ENCODE data around the gene NR2C2. TPM values are rescaled to one million over a fixed set of nuclear protein-coding genes. Genes with fewer than 3 reads are reported as not detected.

NR2C2 gene
- total and polyA plus RNA-seq, 2 of the 13 experiments (the other 11 are each of a cell fraction or from before 2014, with no cell fraction given) = 7.8 to 11.8 TPM

DNA sequence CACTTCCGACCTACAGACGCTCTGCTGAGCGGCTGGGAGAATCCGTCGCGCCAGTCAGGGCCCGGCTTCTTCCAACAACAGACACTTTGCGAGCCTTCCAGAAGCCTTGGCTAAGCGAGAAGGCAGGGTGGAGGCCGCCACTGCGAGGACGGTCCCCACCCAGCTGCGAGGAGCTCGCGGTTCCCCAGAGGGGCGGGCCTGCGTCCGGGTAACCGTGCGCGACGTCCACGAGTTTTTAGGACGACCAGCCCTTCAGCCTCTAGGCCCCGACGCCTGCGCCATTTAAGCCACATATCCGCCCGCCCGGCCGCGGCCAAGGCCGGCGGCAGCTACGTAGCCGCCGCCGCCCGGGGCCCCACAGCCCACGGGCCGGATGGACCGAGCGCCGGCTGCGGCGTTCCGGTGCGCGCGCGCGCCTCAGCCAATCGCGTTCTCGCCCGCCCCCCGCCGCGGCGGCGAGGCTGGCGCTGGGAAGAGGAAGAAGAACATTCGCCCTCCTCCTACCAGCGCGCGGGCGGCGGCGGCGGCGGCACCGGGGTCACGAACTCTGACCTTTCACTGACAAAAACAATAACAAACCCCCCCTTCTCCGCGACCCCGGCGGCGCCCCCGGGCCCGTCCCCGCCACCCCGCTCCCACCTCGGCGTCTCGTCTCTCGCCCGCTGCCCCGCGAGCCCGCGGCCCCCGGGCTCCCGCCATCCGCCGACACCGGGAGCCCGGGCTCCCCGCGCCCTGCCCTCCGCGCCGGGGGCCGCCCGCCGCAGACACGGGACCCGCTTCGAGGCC lies at the start of gene NR2C2 (continued):
- TF ChIP-seq TAF15 (IDR thresholded peaks at IDR 0.05; ENCODE audit: low read depth, low read length, poor library complexity, severe bottlenecking) = no peak
- no peak for TF ChIP-seq MYNN (CRISPR knock-in tag; IDR thresholded peaks at IDR 0.05; ENCODE audit: low read depth)
- TF ChIP-seq, protein P1, sequence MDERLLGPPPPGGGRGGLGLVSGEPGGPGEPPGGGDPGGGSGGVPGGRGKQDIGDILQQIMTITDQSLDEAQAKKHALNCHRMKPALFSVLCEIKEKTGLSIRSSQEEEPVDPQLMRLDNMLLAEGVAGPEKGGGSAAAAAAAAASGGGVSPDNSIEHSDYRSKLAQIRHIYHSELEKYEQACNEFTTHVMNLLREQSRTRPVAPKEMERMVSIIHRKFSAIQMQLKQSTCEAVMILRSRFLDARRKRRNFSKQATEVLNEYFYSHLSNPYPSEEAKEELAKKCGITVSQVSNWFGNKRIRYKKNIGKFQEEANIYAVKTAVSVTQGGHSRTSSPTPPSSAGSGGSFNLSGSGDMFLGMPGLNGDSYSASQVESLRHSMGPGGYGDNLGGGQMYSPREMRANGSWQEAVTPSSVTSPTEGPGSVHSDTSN (CRISPR knock-in tag; IDR thresholded peaks at IDR 0.05) = no peak
- TF ChIP-seq, protein P2, sequence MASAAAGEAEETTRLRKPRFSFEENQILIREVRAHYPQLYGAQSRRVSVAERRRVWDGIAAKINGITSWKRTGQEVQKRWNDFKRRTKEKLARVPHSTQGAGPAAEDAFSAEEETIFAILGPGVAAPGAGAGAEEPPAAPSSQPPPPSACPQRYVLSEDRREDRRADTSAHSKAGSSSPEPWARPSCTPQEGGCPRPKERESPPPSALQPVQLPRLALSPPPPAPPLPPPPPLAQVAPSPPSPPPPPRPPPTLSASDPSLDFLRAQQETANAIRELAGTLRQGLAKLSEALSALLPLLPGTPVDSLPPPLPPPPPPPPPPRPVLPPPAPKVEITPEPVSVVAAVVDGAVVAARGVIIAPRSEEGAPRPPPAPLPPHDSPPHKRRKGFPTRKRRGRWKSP (CRISPR knock-in tag; IDR thresholded peaks at IDR 0.05) = 0 out of 2 replicates have a peak, but pooled peaks have one; percentile 38
- TF ChIP-seq POLR2AphosphoS5 (IDR thresholded peaks at IDR 0.05; ENCODE audit: low read depth, low read length) = peak; percentile 57; the same call in 1 of the 2 replicates
- TF ChIP-seq YY1 (IDR thresholded peaks at IDR 0.05; ENCODE audit: insufficient read depth, insufficient replicate concordance, low read depth, low read length) = peak; percentile 71
- TF ChIP-seq ZNF264 (CRISPR knock-in tag; IDR thresholded peaks at IDR 0.05) = no peak; the same call in 1 of the 2 replicates
- peak; percentile 41; the same call in 1 of the 2 replicates for TF ChIP-seq SP4 (CRISPR knock-in tag; IDR thresholded peaks at IDR 0.05)
- no peak for TF ChIP-seq ZNF44 (CRISPR knock-in tag; IDR thresholded peaks at IDR 0.05)
- no peak for TF ChIP-seq ZNF567 (CRISPR knock-in tag; IDR thresholded peaks at IDR 0.05; ENCODE audit: borderline replicate concordance)
- peak; percentile 25; the same call in 1 of the 2 replicates for TF ChIP-seq ZNF724P (CRISPR knock-in tag; IDR thresholded peaks at IDR 0.05; ENCODE audit: borderline replicate concordance)
- no peak for TF ChIP-seq MXD4 (CRISPR knock-in tag; IDR thresholded peaks at IDR 0.05)
- TF ChIP-seq ZNF160 (CRISPR knock-in tag; IDR thresholded peaks at IDR 0.05) = no peak
- no peak for TF ChIP-seq RBAK (CRISPR knock-in tag; IDR thresholded peaks at IDR 0.05)
- no peak for TF ChIP-seq ZNF7 (CRISPR knock-in tag; IDR thresholded peaks at IDR 0.05)
- peak; percentile 63 for TF ChIP-seq NR2F6 (IDR thresholded peaks at IDR 0.05)
- TF ChIP-seq NR2F6 (CRISPR knock-in tag; IDR thresholded peaks at IDR 0.05) = peak; percentile 87
- TF ChIP-seq ZNF234 (CRISPR knock-in tag; conservative IDR thresholded peaks at IDR 0.05) = no peak
- peak; percentile 12; the same call in 1 of the 2 replicates for TF ChIP-seq GATAD1 (CRISPR knock-in tag; IDR thresholded peaks at IDR 0.05)
- no peak for TF ChIP-seq ZNF224 (CRISPR knock-in tag; IDR thresholded peaks at IDR 0.05)
- TF ChIP-seq, protein P3, sequence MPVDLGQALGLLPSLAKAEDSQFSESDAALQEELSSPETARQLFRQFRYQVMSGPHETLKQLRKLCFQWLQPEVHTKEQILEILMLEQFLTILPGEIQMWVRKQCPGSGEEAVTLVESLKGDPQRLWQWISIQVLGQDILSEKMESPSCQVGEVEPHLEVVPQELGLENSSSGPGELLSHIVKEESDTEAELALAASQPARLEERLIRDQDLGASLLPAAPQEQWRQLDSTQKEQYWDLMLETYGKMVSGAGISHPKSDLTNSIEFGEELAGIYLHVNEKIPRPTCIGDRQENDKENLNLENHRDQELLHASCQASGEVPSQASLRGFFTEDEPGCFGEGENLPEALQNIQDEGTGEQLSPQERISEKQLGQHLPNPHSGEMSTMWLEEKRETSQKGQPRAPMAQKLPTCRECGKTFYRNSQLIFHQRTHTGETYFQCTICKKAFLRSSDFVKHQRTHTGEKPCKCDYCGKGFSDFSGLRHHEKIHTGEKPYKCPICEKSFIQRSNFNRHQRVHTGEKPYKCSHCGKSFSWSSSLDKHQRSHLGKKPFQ (CRISPR knock-in tag; IDR thresholded peaks at IDR 0.05; ENCODE audit: insufficient replicate concordance) = no peak
- TF ChIP-seq ZNF329 (CRISPR knock-in tag; IDR thresholded peaks at IDR 0.05; ENCODE audit: low read depth) = no peak
- TF ChIP-seq ZFYVE20 (CRISPR knock-in tag; IDR thresholded peaks at IDR 0.05; ENCODE audit: borderline replicate concordance, low read depth) = no peak; the same call in 1 of the 2 replicates
- TF ChIP-seq, protein P4, sequence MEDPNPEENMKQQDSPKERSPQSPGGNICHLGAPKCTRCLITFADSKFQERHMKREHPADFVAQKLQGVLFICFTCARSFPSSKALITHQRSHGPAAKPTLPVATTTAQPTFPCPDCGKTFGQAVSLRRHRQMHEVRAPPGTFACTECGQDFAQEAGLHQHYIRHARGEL (CRISPR knock-in tag; IDR thresholded peaks at IDR 0.05) = no peak
- TF ChIP-seq ZNF24 (IDR thresholded peaks at IDR 0.05) = no peak
- no peak for TF ChIP-seq ARNTL (CRISPR knock-in tag; IDR thresholded peaks at IDR 0.05)
- peak; percentile 45; the same call in 1 of the 2 replicates for TF ChIP-seq ZNF788 (CRISPR knock-in tag; IDR thresholded peaks at IDR 0.05; ENCODE audit: borderline replicate concordance)
- TF ChIP-seq ZNF660 (CRISPR knock-in tag; IDR thresholded peaks at IDR 0.05; ENCODE audit: borderline replicate concordance, low read depth) = no peak
